Measurements from ENCODE around the gene PLA2G15.

The PLA2G15 gene

GRCh38 chr16:68235887-68236136, 9.4 kb upstream of the PLA2G15 start, which contains the start of gene ESRP2 (continued):
- TF ChIP-seq, protein P1, sequence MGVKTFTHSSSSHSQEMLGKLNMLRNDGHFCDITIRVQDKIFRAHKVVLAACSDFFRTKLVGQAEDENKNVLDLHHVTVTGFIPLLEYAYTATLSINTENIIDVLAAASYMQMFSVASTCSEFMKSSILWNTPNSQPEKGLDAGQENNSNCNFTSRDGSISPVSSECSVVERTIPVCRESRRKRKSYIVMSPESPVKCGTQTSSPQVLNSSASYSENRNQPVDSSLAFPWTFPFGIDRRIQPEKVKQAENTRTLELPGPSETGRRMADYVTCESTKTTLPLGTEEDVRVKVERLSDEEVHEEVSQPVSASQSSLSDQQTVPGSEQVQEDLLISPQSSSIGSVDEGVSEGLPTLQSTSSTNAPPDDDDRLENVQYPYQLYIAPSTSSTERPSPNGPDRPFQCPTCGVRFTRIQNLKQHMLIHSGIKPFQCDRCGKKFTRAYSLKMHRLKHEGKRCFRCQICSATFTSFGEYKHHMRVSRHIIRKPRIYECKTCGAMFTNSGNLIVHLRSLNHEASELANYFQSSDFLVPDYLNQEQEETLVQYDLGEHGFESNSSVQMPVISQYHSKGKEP (tag by site-specific recombination; IDR thresholded peaks at IDR 0.05): no peak
- TF ChIP-seq, protein P2, sequence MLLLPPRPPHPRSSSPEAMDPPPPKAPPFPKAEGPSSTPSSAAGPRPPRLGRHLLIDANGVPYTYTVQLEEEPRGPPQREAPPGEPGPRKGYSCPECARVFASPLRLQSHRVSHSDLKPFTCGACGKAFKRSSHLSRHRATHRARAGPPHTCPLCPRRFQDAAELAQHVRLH (tag by site-specific recombination; IDR thresholded peaks at IDR 0.05): no peak
- no peak for TF ChIP-seq BCL11B (tag by site-specific recombination; IDR thresholded peaks at IDR 0.05; ENCODE audit: low read depth)

DNA sequence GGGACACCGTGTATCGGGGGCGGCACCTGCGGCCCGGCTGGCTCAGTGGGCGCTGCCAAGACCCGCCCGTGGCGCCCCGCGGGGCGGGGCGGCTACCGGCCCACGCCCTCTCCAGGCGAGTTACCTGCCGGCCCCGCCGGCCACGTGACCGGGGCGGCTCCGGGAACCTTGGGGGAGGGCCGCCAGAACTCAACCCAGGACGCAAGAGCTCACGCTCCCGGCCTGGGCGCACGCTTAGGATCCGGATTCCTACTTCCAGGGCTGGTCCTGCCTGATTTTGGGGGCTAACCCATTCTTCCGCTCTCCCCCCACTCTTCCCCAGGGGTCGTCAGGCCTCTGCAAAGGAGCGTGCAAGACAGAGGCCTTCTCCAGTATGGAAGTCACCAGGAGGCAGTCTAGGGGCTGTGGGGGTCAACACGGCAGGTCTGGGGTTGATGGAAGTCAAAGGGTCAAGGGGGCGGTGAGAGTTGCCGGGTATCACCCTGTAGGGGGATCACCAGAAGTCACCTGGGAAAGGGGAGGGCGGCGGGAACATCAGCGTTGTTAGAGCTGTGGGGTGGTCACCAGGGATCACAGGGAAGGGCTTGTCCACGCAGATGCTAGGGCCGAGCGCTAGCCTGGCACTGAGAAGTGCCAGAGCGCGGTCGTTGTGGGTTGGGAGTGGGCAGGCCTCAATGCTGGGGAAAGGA, 8.9 kb upstream of the PLA2G15 start:
- peaks cover 7% of the 10 kb centered on the region; the same call in 1 of the 2 replicates for H3K4me1 ChIP-seq (ENCODE audit: control insufficient read depth, insufficient read depth, low read length)
- H3K27ac ChIP-seq (ENCODE audit: extremely low read depth, low read depth, low read length): peak overlapping the region; percentile 75
- ChIA-PET POLR2A (interaction anchor here (0.6 to 3.3 kb wide), 11 partner anchors 9 to 671 kb away, joined by 3 to 34 read pairs (median 9); partner anchors contain the start of genes DDX28, DUS2, NFATC3 and PLA2G15), CTCF (interaction anchor here (0.8 to 1.5 kb wide), 5 partner anchors 25 to 275 kb away, joined by 3 to 5 read pairs (median 3); partner anchors contain the start of gene SLC7A6)
- peaks cover 0 to 20% of the 10 kb centered on the region in 2 experiments; a peak in 1 of 3 replicates for H3K36me3 ChIP-seq (ENCODE audit: control insufficient read depth in 2 of 2, insufficient read depth in 1 of 2, low read length in 2 of 2)
- H3K4me3 ChIP-seq (ENCODE audit: low read depth, low read length): peak overlapping the region; percentile 63
- no peaks in the 10 kb centered on the region for H3K9me3 ChIP-seq (ENCODE audit: control insufficient read depth, insufficient read depth, low read depth, low read length)
- TF ChIP-seq ZFHX2 (tag by site-specific recombination; conservative IDR thresholded peaks at IDR 0.05): peak; percentile 85
- peak; percentile 60; the same call in 1 of the 2 replicates for TF ChIP-seq IKZF3 (tag by site-specific recombination; IDR thresholded peaks at IDR 0.05)
- TF ChIP-seq, protein P1 (tag by site-specific recombination; IDR thresholded peaks at IDR 0.05): peak; percentile 32; the same call in 1 of the 2 replicates
- 0 out of 2 replicates have a peak, but pooled peaks have one; percentile 36 for TF ChIP-seq ZSCAN30 (tag by site-specific recombination; IDR thresholded peaks at IDR 0.05)
- TF ChIP-seq ZBTB8A (tag by site-specific recombination; IDR thresholded peaks at IDR 0.05): peak; percentile 62
- TF ChIP-seq ZBTB48 (tag by site-specific recombination; IDR thresholded peaks at IDR 0.05): peak; percentile 82
- 0 out of 2 replicates have a peak, but pooled peaks have one; percentile 24 for TF ChIP-seq ZNF600 (tag by site-specific recombination; IDR thresholded peaks at IDR 0.05)
- TF ChIP-seq, protein P3, sequence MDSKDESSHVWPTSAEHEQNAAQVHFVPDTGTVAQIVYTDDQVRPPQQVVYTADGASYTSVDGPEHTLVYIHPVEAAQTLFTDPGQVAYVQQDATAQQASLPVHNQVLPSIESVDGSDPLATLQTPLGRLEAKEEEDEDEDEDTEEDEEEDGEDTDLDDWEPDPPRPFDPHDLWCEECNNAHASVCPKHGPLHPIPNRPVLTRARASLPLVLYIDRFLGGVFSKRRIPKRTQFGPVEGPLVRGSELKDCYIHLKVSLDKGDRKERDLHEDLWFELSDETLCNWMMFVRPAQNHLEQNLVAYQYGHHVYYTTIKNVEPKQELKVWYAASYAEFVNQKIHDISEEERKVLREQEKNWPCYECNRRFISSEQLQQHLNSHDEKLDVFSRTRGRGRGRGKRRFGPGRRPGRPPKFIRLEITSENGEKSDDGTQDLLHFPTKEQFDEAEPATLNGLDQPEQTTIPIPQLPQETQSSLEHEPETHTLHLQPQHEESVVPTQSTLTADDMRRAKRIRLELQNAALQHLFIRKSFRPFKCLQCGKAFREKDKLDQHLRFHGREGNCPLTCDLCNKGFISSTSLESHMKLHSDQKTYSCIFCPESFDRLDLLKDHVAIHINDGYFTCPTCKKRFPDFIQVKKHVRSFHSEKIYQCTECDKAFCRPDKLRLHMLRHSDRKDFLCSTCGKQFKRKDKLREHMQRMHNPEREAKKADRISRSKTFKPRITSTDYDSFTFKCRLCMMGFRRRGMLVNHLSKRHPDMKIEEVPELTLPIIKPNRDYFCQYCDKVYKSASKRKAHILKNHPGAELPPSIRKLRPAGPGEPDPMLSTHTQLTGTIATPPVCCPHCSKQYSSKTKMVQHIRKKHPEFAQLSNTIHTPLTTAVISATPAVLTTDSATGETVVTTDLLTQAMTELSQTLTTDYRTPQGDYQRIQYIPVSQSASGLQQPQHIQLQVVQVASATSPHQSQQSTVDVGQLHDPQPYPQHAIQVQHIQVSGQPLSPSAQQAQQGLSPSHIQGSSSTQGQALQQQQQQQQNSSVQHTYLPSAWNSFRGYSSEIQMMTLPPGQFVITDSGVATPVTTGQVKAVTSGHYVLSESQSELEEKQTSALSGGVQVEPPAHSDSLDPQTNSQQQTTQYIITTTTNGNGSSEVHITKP (tag by site-specific recombination; IDR thresholded peaks at IDR 0.05): peak; percentile 94
- no peak for TF ChIP-seq ELK4 (IDR thresholded peaks at IDR 0.05; ENCODE audit: borderline replicate concordance, low read depth, low read length)
- TF ChIP-seq ZNF561 (tag by site-specific recombination; IDR thresholded peaks at IDR 0.05; ENCODE audit: borderline replicate concordance): peak; percentile 62; the same call in 1 of the 2 replicates
- TF ChIP-seq, protein P4, sequence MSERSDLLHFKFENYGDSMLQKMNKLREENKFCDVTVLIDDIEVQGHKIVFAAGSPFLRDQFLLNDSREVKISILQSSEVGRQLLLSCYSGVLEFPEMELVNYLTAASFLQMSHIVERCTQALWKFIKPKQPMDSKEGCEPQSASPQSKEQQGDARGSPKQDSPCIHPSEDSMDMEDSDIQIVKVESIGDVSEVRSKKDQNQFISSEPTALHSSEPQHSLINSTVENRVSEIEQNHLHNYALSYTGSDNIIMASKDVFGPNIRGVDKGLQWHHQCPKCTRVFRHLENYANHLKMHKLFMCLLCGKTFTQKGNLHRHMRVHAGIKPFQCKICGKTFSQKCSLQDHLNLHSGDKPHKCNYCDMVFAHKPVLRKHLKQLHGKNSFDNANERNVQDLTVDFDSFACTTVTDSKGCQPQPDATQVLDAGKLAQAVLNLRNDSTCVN (tag by site-specific recombination; optimal IDR thresholded peaks at IDR 0.05): peak; percentile 6
- TF ChIP-seq SP7 (tag by site-specific recombination; IDR thresholded peaks at IDR 0.05): peak; percentile 10; the same call in 1 of the 2 replicates
- no peak for TF ChIP-seq ZNF157 (tag by site-specific recombination; IDR thresholded peaks at IDR 0.05)
- peak; percentile 33 for TF ChIP-seq ZBTB20 (tag by site-specific recombination; IDR thresholded peaks at IDR 0.05)
- no peak for TF ChIP-seq ZNF362 (tag by site-specific recombination; IDR thresholded peaks at IDR 0.05)
- peak; percentile 53 for TF ChIP-seq SP2 (tag by site-specific recombination; IDR thresholded peaks at IDR 0.05)
- TF ChIP-seq ZNF626 (tag by site-specific recombination; IDR thresholded peaks at IDR 0.05): no peak
- TF ChIP-seq CTCF (tag by site-specific recombination; IDR thresholded peaks at IDR 0.05): 0 out of 2 replicates have a peak, but pooled peaks have one; percentile 6

Data from HEK293 (cell line).